ENCODE results near the gene SSPN.

GRCh38 chr12:26162905-26163304 lies 32.5 kb upstream of the SSPN start:
- TF ChIP-seq CREB5 (CRISPR knock-in tag; IDR thresholded peaks at IDR 0.05; ENCODE audit: low read depth) (no peak), ZFP30 (CRISPR knock-in tag; IDR thresholded peaks at IDR 0.05) (no peak), TSHZ2 (CRISPR knock-in tag; IDR thresholded peaks at IDR 0.05) (no peak), ZNF565 (CRISPR knock-in tag; conservative IDR thresholded peaks at IDR 0.05; ENCODE audit: low read depth) (no peak), ESRRG (CRISPR knock-in tag; IDR thresholded peaks at IDR 0.05) (no peak), ARNTL (CRISPR knock-in tag; IDR thresholded peaks at IDR 0.05; ENCODE audit: borderline replicate concordance, low read depth) (no peak), BACH2 (CRISPR knock-in tag; IDR thresholded peaks at IDR 0.05; ENCODE audit: borderline replicate concordance) (no peak), GLIS3 (CRISPR knock-in tag; IDR thresholded peaks at IDR 0.05) (no peak), ZNF8 (CRISPR knock-in tag; IDR thresholded peaks at IDR 0.05) (no peak), CSRNP3 (CRISPR knock-in tag; IDR thresholded peaks at IDR 0.05) (no peak), ZFP3 (CRISPR knock-in tag; IDR thresholded peaks at IDR 0.05) (no peak), CSDC2 (CRISPR knock-in tag; IDR thresholded peaks at IDR 0.05) (no peak)
- TF ChIP-seq, protein P1, sequence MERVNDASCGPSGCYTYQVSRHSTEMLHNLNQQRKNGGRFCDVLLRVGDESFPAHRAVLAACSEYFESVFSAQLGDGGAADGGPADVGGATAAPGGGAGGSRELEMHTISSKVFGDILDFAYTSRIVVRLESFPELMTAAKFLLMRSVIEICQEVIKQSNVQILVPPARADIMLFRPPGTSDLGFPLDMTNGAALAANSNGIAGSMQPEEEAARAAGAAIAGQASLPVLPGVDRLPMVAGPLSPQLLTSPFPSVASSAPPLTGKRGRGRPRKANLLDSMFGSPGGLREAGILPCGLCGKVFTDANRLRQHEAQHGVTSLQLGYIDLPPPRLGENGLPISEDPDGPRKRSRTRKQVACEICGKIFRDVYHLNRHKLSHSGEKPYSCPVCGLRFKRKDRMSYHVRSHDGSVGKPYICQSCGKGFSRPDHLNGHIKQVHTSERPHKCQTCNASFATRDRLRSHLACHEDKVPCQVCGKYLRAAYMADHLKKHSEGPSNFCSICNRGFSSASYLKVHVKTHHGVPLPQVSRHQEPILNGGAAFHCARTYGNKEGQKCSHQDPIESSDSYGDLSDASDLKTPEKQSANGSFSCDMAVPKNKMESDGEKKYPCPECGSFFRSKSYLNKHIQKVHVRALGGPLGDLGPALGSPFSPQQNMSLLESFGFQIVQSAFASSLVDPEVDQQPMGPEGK (CRISPR knock-in tag; IDR thresholded peaks at IDR 0.05; ENCODE audit: borderline replicate concordance) = no peak

Measured in SK-N-SH treated with all-trans-retinoic acid at 6 μM for 48 hours (cell line).